HEK293T (cell line): ENCODE measurements around the gene IL1RAP.

Experiments used
- CTCF ChIA-PET: fragments of 350-600 bp; formaldehyde crosslinking; extraction: SDS; loops from one replicate; lab custom pipeline; 2021; ENCODE audit warnings: antibody characterized with exemption, inconsistent platforms; lab: Yijun Ruan, JAX
- POLR2A ChIA-PET: fragments of 350-600 bp; formaldehyde crosslinking; extraction: SDS; loops from one replicate; lab custom pipeline; 2020; ENCODE audit warnings: antibody characterized with exemption, inconsistent platforms; lab: Yijun Ruan, JAX
- DNase-seq: peaks from one replicate; pipeline ENCODE4 v3.0.0; 2012; ENCODE audit warnings: mixed read lengths; ENCODE audit errors: extremely low spot score
- ARNT ChIP-seq: fragments of 450-650 bp; IDR thresholded peaks from 2 replicates; pipeline ENCODE4 v1.6.1; 2017; ENCODE audit warnings: mild to moderate bottlenecking
- BHLHE40 ChIP-seq: fragments of 450-650 bp; IDR thresholded peaks from 2 replicates; pipeline ENCODE4 v1.6.1; 2016; ENCODE audit warnings: mild to moderate bottlenecking, moderate library complexity, borderline replicate concordance
- CTBP1 ChIP-seq: fragments of 450-650 bp; IDR thresholded peaks from 2 replicates; pipeline ENCODE4 v1.6.1; 2016; ENCODE audit warnings: borderline replicate concordance
- ELF4 ChIP-seq: fragments of 450-650 bp; IDR thresholded peaks from 2 replicates; pipeline ENCODE4 v1.6.1; 2017; ENCODE audit warnings: antibody characterized with exemption
- FOXA1 ChIP-seq: fragments of 450-650 bp; IDR thresholded peaks from 2 replicates; pipeline ENCODE4 v1.6.1; 2016; ENCODE audit warnings: mild to moderate bottlenecking
- FOXK2 ChIP-seq: fragments of 450-650 bp; IDR thresholded peaks from 2 replicates; pipeline ENCODE4 v1.6.1; 2016; ENCODE audit warnings: mild to moderate bottlenecking
- FOXM1 ChIP-seq: fragments of 450-650 bp; IDR thresholded peaks from 2 replicates; pipeline ENCODE4 v1.6.1; 2017; ENCODE audit warnings: mild to moderate bottlenecking, borderline replicate concordance
- HDGF ChIP-seq: fragments of 450-650 bp; IDR thresholded peaks from 2 replicates; pipeline ENCODE4 v1.6.1; 2017; ENCODE audit warnings: antibody characterized with exemption, borderline replicate concordance
- L3MBTL2 ChIP-seq: fragments of 450-650 bp; conservative IDR thresholded peaks from 2 replicates; pipeline ENCODE4 v1.6.1; 2016; ENCODE audit warnings: mild to moderate bottlenecking
- LEF1 ChIP-seq: fragments of 450-650 bp; IDR thresholded peaks from 2 replicates; pipeline ENCODE4 v1.6.1; 2017; ENCODE audit warnings: mild to moderate bottlenecking, borderline replicate concordance
- NFRKB ChIP-seq: fragments of 450-650 bp; IDR thresholded peaks from 2 replicates; pipeline ENCODE4 v1.6.1; 2016; ENCODE audit warnings: mild to moderate bottlenecking, moderate library complexity
- PKNOX1 ChIP-seq: fragments of 450-650 bp; IDR thresholded peaks from 2 replicates; pipeline ENCODE4 v1.6.1; 2016
- SP1 ChIP-seq: fragments of 450-650 bp; IDR thresholded peaks from 2 replicates; pipeline ENCODE4 v1.6.1; 2017
- SUZ12 ChIP-seq: fragments of 450-650 bp; IDR thresholded peaks from 2 replicates; pipeline ENCODE4 v1.6.1; 2016; ENCODE audit warnings: mild to moderate bottlenecking
- TARDBP ChIP-seq: fragments of 450-650 bp; IDR thresholded peaks from 2 replicates; pipeline ENCODE4 v1.6.1; 2016
- ZNF384 ChIP-seq: fragments of 450-650 bp; IDR thresholded peaks from 2 replicates; pipeline ENCODE4 v1.6.1; 2016

The IL1RAP gene

GRCh38 chr3:190554197-190554596 is 40.3 kb downstream of the IL1RAP start:
- POLR2A ChIA-PET, result no interaction called here
- no peak for DNase-seq
- CTCF ChIA-PET, result no interaction called here
- TF ChIP-seq FOXA1 (no peak), BHLHE40 (no peak), FOXK2 (no peak), L3MBTL2 (no peak), LEF1 (no peak), SP1 (no peak), TARDBP (no peak), SUZ12 (no peak), ELF4 (no peak), FOXM1 (no peak), PKNOX1 (no peak), HDGF (no peak), ZNF384 (no peak), CTBP1 (no peak), ARNT (no peak), NFRKB (no peak)

GRCh38 chr3:190556351-190556750 is 42.5 kb downstream of the IL1RAP start:
- POLR2A ChIA-PET, result no interaction called here
- TF ChIP-seq HDGF (no peak), ZNF384 (no peak), BHLHE40 (no peak), FOXM1 (no peak), SP1 (no peak), LEF1 (no peak), FOXA1 (no peak), NFRKB (no peak), PKNOX1 (no peak), SUZ12 (no peak), L3MBTL2 (no peak), FOXK2 (no peak), ARNT (no peak)
- no peak for DNase-seq
- CTCF ChIA-PET, result no interaction called here

- POLR2A ChIA-PET, result no interaction called here
- CTCF ChIA-PET, result no interaction called here
- TF ChIP-seq LEF1 (no peak), FOXM1 (no peak), PKNOX1 (no peak), TARDBP (no peak), ZNF384 (no peak), L3MBTL2 (no peak), ARNT (no peak), FOXK2 (no peak), FOXA1 (no peak), CTBP1 (no peak), SP1 (no peak)
- no peak for DNase-seq
These were observed 43.4 kb downstream of the IL1RAP start for GRCh38 chr3:190557296-190557695.

- TF ChIP-seq BHLHE40 (no peak), HDGF (no peak), ARNT (no peak), LEF1 (no peak), TARDBP (no peak)
- POLR2A ChIA-PET, result no interaction called here
- CTCF ChIA-PET, result no interaction called here
- DNase-seq, result no peak
These were observed 44.4 kb downstream of the IL1RAP start for GRCh38 chr3:190558316-190558715.

GRCh38 chr3:190558796-190559195 is 44.9 kb downstream of the IL1RAP start:
- no peak for DNase-seq
- CTCF ChIA-PET, result no interaction called here
- TF ChIP-seq NFRKB (no peak), FOXM1 (no peak), HDGF (no peak), ELF4 (no peak), SP1 (no peak), FOXK2 (no peak), CTBP1 (no peak), LEF1 (no peak), L3MBTL2 (no peak)
- POLR2A ChIA-PET, result no interaction called here

- CTCF ChIA-PET, result no interaction called here
- DNase-seq, result no peak
- POLR2A ChIA-PET, result no interaction called here
- TF ChIP-seq ELF4 (no peak), FOXM1 (no peak), PKNOX1 (no peak), SP1 (no peak), CTBP1 (no peak), TARDBP (no peak), ZNF384 (no peak), BHLHE40 (no peak), HDGF (no peak), FOXK2 (no peak), L3MBTL2 (no peak), LEF1 (no peak), SUZ12 (no peak), FOXA1 (no peak), ARNT (no peak), NFRKB (no peak)
These were observed 46.4 kb downstream of the IL1RAP start for GRCh38 chr3:190560013-190560895.
